ENCODE data around the gene PFDN6. TPM values are rescaled to one million over a fixed set of nuclear protein-coding genes. Genes with fewer than 3 reads are reported as not detected.
A peak's percentile ranks its signal among the peaks of the same experiment; 100 is the strongest.

The PFDN6 gene
- total RNA-seq, 1 donor from 2014 or later: 69.7 TPM

DNA sequence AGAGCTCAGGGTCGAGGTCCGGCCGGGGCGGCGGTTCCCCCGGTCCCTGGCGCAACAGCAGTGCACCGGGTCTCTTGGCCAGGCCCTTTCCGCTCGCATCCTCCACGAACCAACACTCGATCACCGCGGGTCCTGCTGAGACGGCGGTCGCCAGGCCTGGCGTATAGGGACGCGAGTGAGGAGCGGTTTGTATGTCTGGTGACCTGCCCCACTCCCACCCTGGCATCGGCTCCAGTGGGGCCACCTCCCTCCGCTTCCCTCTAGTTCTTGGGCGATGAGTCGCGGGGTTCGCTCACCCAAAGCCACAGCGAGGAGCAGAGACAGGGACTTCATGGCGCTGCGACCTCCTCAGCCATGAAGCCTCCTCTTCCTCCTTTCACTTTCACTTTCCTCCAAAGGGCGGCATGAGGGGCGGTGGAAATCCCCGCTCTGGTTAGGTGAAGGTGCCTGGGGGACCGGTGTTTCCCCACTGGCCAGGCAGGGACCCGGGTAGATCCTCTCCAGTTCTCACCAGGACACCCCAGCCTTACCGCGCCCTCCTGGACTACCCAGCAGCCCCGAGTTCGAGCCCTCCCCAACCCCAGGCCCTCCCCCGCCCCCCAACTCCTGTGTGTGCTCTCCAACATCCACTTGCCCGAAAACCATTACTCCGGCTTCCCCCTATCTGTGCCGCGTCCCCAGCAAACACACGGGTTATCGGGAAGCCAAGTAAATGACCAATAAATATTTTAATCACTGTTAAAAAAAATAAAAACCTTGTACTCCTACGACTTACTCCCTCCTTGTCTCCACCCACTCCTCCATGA, 24.5 kb downstream of the PFDN6 start, which contains the start of gene TAPBP:
Gene TAPBP (minus strand): TSS at position 370 of the 806 bp plus-strand sequence. CDS start 37 bp downstream, at position 333.
- H3K36me3 Mint-ChIP-seq (ENCODE audit: unreplicated experiment): no peaks in the 10 kb centered on the region
- H3K4me3 Mint-ChIP-seq (ENCODE audit: unreplicated experiment): peak within 1 kb of the TSS; percentile 94
- H3K4me1 Mint-ChIP-seq (ENCODE audit: low read depth, unreplicated experiment): peaks cover 12% of the 10 kb centered on the region
- peak; percentile 43 for DNase-seq
- peaks cover 9% of the 10 kb centered on the region for H3K9me3 Mint-ChIP-seq (ENCODE audit: unreplicated experiment)
- H3K27me3 Mint-ChIP-seq (ENCODE audit: unreplicated experiment): peaks cover 10% of the 10 kb centered on the region
- TF ChIP-seq, protein P1, sequence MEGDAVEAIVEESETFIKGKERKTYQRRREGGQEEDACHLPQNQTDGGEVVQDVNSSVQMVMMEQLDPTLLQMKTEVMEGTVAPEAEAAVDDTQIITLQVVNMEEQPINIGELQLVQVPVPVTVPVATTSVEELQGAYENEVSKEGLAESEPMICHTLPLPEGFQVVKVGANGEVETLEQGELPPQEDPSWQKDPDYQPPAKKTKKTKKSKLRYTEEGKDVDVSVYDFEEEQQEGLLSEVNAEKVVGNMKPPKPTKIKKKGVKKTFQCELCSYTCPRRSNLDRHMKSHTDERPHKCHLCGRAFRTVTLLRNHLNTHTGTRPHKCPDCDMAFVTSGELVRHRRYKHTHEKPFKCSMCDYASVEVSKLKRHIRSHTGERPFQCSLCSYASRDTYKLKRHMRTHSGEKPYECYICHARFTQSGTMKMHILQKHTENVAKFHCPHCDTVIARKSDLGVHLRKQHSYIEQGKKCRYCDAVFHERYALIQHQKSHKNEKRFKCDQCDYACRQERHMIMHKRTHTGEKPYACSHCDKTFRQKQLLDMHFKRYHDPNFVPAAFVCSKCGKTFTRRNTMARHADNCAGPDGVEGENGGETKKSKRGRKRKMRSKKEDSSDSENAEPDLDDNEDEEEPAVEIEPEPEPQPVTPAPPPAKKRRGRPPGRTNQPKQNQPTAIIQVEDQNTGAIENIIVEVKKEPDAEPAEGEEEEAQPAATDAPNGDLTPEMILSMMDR (IDR thresholded peaks at IDR 0.05; ENCODE audit: partially characterized antibody, unreplicated experiment): no peak
- peak within 1 kb of the TSS; percentile 52 for H3K27ac Mint-ChIP-seq (ENCODE audit: unreplicated experiment)

DNA sequence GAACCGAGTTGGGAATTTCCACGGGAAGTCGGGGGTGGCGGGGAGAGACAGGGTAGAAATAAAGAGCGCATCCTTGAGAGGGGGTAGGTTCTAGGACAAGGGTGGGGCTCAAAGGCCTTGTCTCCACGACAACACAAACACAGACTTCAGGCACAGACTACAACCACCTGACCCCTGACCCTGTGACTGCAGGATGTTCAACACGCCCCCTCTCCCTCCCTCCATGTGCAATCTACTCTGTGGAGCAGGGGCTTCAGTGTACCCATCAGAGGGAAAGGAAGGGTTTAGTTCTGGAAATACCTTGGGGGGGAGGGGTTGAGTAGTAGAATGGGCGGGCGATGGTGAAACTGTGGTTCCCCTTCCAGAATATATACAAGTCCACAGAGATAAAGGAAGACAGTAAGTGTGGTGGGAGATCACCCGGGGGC, 25.1 kb downstream of the PFDN6 start:
- Mint-ChIP-seq H3K4me3 (ENCODE audit: unreplicated experiment) (peak overlapping the region; percentile 73), H3K4me1 (ENCODE audit: low read depth, unreplicated experiment) (peaks cover 17% of the 10 kb centered on the region), H3K27ac (ENCODE audit: unreplicated experiment) (no peak overlapping the region), H3K36me3 (ENCODE audit: unreplicated experiment) (no peaks in the 10 kb centered on the region), H3K27me3 (ENCODE audit: unreplicated experiment) (peaks cover 10% of the 10 kb centered on the region), H3K9me3 (ENCODE audit: unreplicated experiment) (peaks cover 11% of the 10 kb centered on the region)
- TF ChIP-seq, protein P1 (IDR thresholded peaks at IDR 0.05; ENCODE audit: partially characterized antibody, unreplicated experiment): no peak
- DNase-seq: no peak

DNA sequence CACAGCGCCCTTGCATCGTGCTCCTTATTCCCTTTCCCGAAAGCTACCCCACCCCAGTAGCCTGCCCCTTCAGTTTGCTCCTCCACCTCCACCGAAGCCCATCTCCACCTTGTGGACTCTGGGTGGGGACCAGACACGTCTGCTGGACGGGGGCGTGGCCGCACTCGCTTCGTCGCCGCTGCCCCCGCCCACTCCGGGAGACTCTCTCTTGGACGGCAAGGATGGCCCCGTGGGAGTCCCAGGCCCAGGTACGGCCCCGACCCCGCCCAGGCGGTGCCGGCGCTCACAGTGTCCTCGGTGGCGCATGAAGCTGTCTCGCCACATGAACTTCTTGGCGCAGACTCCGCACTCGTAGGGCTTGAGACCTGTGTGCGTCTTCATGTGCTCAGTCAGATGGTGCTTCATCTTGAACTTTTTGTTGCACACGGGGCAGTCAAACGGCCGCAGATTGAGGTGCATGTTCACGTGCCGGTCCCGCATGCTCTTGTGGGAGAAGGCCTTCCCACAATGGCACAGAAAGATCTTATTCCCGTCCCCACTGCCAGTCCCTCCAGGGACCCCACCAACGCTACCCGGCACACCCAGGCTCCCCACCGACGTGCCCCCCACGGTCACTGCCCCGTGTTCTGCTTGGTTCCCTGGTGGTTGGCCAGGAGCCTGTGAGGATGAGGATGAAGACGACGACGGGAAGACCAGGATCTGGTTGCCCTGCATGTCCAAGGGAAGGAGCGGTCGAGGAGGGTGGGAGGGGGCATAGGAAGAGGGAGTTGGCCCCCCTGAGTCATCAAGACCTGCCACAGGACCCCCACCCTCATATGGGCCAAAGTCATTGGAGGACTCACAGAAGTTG, 25.8 kb downstream of the PFDN6 start:
- no peaks in the 10 kb centered on the region for H3K36me3 Mint-ChIP-seq (ENCODE audit: unreplicated experiment)
- H3K27me3 Mint-ChIP-seq (ENCODE audit: unreplicated experiment): peaks cover 10% of the 10 kb centered on the region
- no peak overlapping the region for H3K27ac Mint-ChIP-seq (ENCODE audit: unreplicated experiment)
- H3K9me3 Mint-ChIP-seq (ENCODE audit: unreplicated experiment): peaks cover 11% of the 10 kb centered on the region
- TF ChIP-seq, protein P1 (IDR thresholded peaks at IDR 0.05; ENCODE audit: partially characterized antibody, unreplicated experiment): no peak
- DNase-seq: no peak
- peaks cover 17% of the 10 kb centered on the region for H3K4me1 Mint-ChIP-seq (ENCODE audit: low read depth, unreplicated experiment)
- peak overlapping the region; percentile 73 for H3K4me3 Mint-ChIP-seq (ENCODE audit: unreplicated experiment)

DNA sequence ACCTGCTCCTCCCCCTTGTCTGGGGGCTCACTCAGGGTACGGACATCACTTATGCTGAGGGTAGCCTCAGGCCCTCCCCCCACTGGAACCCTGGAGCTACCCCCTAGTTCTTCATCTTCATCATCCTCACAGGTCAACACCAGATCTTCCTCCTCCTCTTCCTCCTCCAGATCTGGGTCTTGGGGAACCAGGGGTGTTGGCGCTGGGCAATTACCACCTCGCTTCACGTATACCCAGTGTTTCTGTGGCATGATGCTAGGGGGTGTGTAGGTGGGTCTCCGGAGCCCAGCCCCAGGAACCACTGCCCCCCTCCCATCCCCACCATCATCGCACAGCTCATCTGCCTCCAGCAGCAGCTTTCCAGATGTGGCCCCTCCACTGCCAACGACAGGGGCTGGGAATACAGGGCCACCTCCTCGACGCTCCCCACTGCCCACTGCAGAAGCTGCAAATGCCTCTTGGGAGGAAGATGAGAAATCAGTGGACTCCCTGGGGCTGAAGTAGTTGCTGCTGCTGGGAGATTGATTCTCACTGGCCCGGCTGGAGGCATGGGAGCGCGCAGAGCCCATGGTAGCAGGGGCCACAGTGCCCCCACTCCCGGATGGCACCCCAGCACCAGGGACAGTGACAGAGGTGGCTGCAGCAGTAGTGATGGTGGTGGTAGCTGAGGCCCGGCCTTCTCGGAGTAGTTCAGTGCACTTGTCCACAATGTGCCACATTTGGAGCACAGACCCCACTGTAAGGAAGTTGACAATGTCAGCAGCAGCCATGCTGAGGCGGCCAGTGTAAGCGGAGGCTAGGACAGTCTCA, 26.6 kb downstream of the PFDN6 start:
- Mint-ChIP-seq H3K9me3 (ENCODE audit: unreplicated experiment) (peaks cover 15% of the 10 kb centered on the region), H3K4me1 (ENCODE audit: low read depth, unreplicated experiment) (peaks cover 18% of the 10 kb centered on the region), H3K4me3 (ENCODE audit: unreplicated experiment) (peak overlapping the region; percentile 81), H3K27me3 (ENCODE audit: unreplicated experiment) (peaks cover 10% of the 10 kb centered on the region), H3K36me3 (ENCODE audit: unreplicated experiment) (no peaks in the 10 kb centered on the region), H3K27ac (ENCODE audit: unreplicated experiment) (no peak overlapping the region)
- TF ChIP-seq, protein P1 (IDR thresholded peaks at IDR 0.05; ENCODE audit: partially characterized antibody, unreplicated experiment): no peak
- DNase-seq: no peak
